ENCODE measurements around the gene GABRB3.

- TF ChIP-seq POLR2A (IDR thresholded peaks at IDR 0.05) (no peak), CTCF (IDR thresholded peaks at IDR 0.05) (no peak)
Observed at GRCh38 chr15:26711445-26711844, 61.4 kb downstream of the GABRB3 start.
